Activated CD4-positive, alpha-beta memory T cell treated with anti-CD3 and anti-CD28 coated beads for 36 hours (primary cell): ENCODE measurements around the gene PWWP2B. TPM values are rescaled to one million over a fixed set of nuclear protein-coding genes. Genes with fewer than 3 reads are reported as not detected.

Source experiments
- CTCF ChIA-PET: fragments of 350-600 bp; sonication (Branson Sonifier 250); formaldehyde crosslinking; loops from one replicate; lab custom pipeline; 2021; ENCODE audit warnings: antibody characterized with exemption, inconsistent platforms; lab: Charles Lee
- POLR2A ChIA-PET: fragments of 350-600 bp; sonication (Branson Sonifier 250); formaldehyde crosslinking; loops from one replicate; lab custom pipeline; 2021; ENCODE audit warnings: antibody characterized with exemption; lab: Charles Lee
- DNase-seq: peaks from one replicate; pipeline ENCODE4 v3.0.0-alpha.2; 2020
- H3K27ac Mint-ChIP-seq: one replicate; pipeline ENCODE4 v1.8.0; 2021; ENCODE audit warnings: mixed read lengths
- H3K27me3 Mint-ChIP-seq: one replicate; pipeline ENCODE4 v1.8.0; 2021; ENCODE audit warnings: mixed read lengths
- H3K36me3 Mint-ChIP-seq: one replicate; pipeline ENCODE4 v1.8.0; 2021; ENCODE audit warnings: mixed read lengths
- H3K4me1 Mint-ChIP-seq: one replicate; pipeline ENCODE4 v1.8.0; 2021; ENCODE audit warnings: low read depth, mixed read lengths
- H3K4me3 Mint-ChIP-seq: one replicate; pipeline ENCODE4 v1.8.0; 2021; ENCODE audit warnings: mild to moderate bottlenecking, mixed read lengths
- H3K9me3 Mint-ChIP-seq: one replicate; pipeline ENCODE4 v1.8.0; 2021; ENCODE audit warnings: mixed read lengths
- intact Hi-C: fragments of 100-400 bp; cut with micrococcal nuclease; formaldehyde crosslinking; loops from one replicate; pipeline ENCODE4 v1.15.1; 2023
- total RNA-seq, 2 experiments: library from RNA; stranded (reverse); gene quantifications; one replicate each; pipeline ENCODE4 v1.2.3, GENCODE V29; 2021

PWWP2B gene
- total RNA-seq, 2 experiments from 2014 or later: 3.0 to 3.1 TPM

DNA sequence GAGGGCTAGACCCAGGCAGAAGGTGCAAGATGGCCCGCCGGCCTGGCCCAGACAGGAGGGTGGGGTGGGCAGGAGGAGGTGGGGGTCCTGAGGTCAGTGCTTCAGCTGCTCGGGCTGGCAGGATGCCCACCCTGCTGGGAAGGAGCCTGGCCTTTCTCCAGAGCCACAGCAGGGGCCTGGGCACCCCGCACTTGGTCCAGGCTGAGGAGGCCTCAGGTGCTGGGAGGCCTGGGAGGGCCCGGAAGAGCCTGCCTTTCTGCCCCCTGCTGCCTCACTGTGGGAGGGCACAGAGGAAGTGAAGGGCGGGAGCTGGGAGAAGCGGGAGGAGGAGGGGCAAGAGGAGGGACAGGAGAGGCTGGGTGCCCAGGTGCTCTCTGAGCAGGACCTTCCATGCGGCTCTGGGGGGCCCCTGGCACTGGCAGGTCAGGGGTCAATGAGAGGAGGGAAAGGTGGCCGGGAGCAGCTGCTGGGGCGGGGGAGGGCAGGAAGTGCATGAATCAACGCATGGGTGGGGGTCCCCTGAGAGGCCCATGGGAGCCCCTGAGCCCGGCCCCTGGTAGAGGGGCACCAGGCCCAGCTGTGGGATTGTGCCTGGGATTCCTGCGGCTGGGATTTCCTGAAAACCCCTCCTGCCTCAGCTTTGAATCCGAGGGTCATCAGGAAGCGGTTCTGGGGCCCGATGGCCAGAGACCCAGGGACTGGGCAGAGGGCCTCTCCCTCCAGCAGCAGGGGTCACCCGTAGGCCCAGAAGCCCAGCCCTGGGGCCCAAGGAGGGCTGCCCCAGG is 49.9 kb downstream of the PWWP2B start:
- peak; percentile 91 for DNase-seq
- Mint-ChIP-seq H3K36me3 (no peaks in the 10 kb centered on the region), H3K4me1 (peaks cover 30% of the 10 kb centered on the region), H3K27ac (peak overlapping the region; percentile 94), H3K9me3 (no peaks in the 10 kb centered on the region), H3K27me3 (no peaks in the 10 kb centered on the region), H3K4me3 (peak overlapping the region; percentile 67)
- intact Hi-C loops: loop anchor here (1.0 to 5.0 kb wide), 9 partner anchors 50 to 945 kb away; partner anchors contain the start of genes INPP5A, LRRC27, MTG1 and PWWP2B
- ChIA-PET CTCF (interaction anchor here (0.5 to 1.4 kb wide), 8 partner anchors 12 to 144 kb away, joined by 3 to 5 read pairs (median 3); no protein-coding TSS in a partner anchor), POLR2A (interaction anchor here (0.8 to 1.8 kb wide), 8 partner anchors 13 to 125 kb away, joined by 3 to 8 read pairs (median 3); partner anchors contain the start of gene PWWP2B)

DNA sequence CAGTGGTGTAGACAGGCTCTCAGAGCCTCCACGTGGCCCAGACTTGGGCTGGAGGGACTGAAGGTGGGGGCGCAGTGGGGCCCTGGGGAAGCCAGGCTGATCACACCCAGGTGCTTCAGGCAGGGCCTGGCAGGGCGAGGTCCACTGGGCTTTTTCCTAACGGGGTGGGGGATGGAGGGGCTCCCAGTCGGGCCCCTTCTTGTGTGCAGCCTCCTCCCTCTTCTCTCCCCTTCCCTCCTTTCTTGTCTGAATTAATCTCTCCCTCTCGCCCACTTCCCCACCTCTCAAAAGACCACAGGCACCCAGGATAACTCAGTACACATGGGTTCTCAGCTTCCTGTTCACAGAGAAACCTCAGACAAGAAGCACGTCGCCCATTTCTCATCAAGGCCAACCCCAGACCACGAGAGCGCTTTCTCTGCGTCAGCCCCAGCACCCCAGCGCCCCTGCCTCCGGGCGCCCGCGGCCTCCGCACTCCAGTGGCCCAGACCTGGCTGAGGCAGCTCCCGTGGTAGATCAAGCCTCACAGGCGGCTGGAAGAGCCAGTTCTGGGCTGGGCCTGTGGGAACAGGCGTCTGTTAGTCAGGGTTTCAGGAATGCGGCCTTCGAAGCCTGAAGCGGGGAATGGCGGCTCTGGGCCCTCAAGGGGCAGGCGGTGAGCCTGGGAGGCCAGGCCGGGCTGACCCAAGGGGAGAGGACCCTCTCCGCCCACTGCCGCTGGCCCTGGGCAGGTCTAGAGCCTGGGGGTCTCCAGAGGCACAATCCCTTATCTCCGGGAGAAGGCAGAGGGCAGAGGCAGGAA is 50.6 kb downstream of the PWWP2B start:
- intact Hi-C loops: loop anchor here (1.0 to 5.0 kb wide), 8 partner anchors 51 to 945 kb away; partner anchors contain the start of genes INPP5A, LRRC27, MTG1 and PWWP2B
- Mint-ChIP-seq H3K4me3 (peak overlapping the region; percentile 67), H3K9me3 (no peaks in the 10 kb centered on the region), H3K27ac (peak overlapping the region; percentile 94), H3K27me3 (no peaks in the 10 kb centered on the region), H3K4me1 (peaks cover 32% of the 10 kb centered on the region), H3K36me3 (no peaks in the 10 kb centered on the region)
- POLR2A ChIA-PET: interaction anchor here (1.1 to 1.8 kb wide), 7 partner anchors 13 to 58 kb away, joined by 3 to 8 read pairs (median 3); partner anchors contain the start of gene PWWP2B
- peak; percentile 91 for DNase-seq
- CTCF ChIA-PET: interaction anchor here (0.5 to 1.4 kb wide), 8 partner anchors 11 to 144 kb away, joined by 3 to 5 read pairs (median 3); no protein-coding TSS in a partner anchor

DNA sequence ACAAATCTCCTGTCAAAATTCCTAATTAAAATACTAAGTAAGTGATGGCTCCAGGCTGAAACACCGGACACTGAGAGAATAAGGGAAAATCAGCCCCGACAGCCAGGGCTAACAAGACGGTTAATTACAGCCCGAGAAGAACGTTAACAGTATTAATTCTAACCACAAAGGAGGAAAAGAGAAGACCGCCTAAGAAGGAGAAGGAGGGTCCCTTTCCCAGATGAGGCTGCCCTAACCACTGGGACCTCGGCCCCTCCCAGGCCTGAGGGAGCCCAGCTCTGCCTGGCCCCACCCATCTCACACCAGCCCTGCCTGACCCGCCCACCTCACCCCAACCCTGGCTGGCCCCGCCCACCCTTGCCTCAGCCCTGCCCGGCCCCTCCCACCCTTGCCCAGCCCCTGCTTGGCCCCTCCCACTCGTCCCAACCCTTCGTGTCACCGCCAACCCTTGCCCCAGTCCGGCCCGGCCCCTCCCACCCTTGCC is 51.3 kb downstream of the PWWP2B start:
- intact Hi-C loops: loop anchor here (5.0 kb wide), 3 partner anchors 216 to 944 kb away; partner anchors contain the start of gene MTG1
- POLR2A ChIA-PET: interaction anchor here (1.3 kb wide), 2 partner anchors 17 to 57 kb away, joined by 3 read pairs; no protein-coding TSS in a partner anchor
- Mint-ChIP-seq H3K27ac (peak overlapping the region; percentile 94), H3K4me3 (peak overlapping the region; percentile 67), H3K9me3 (no peaks in the 10 kb centered on the region), H3K27me3 (no peaks in the 10 kb centered on the region), H3K36me3 (no peaks in the 10 kb centered on the region), H3K4me1 (peaks cover 35% of the 10 kb centered on the region)
- CTCF ChIA-PET: no interaction called here
- DNase-seq: peak; percentile 85

DNA sequence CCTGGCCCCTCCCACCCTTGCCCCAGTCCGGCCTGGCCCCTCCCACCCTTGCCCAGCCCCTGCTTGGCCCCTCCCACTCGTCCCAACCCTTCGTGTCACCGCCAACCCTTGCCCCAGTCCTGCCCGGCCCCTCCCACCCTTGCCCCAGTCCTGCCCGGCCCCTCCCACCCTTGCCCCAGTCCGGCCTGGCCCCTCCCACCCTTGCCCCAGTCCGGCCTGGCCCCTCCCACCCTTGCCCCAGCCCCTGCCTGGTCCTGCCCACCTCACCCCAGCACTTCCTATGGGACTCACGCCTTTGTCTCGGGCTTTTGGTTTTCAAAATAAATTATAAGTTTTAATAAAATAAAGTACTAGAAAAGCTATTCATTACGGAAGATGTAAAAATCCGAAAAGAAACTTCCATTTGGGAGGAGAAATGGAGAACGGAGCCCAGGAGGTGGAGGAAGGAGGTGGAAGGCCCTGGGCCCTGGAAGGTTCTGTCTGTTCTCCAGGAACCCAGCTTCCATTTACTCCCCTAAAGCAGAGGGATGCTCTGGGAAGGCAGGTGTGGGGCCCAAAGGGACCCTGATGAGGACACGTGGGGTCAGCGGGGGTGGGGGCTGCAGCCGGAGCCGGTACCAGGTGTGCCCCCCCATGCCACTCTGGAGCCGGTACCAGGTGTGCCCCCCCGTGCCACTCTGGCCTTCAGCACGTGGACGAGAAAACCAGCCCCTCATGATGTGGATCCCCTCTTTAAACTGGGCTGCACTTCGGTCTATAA is 52.2 kb downstream of the PWWP2B start:
- no peaks in the 10 kb centered on the region for H3K27me3 Mint-ChIP-seq
- intact Hi-C loops: loop anchor here (5.0 kb wide), 3 partner anchors 217 to 943 kb away; partner anchors contain the start of gene MTG1
- no peak overlapping the region for H3K4me3 Mint-ChIP-seq
- DNase-seq: peak; percentile 50
- H3K4me1 Mint-ChIP-seq: peaks cover 34% of the 10 kb centered on the region
- H3K36me3 Mint-ChIP-seq: no peaks in the 10 kb centered on the region
- POLR2A ChIA-PET: no interaction called here
- H3K9me3 Mint-ChIP-seq: no peaks in the 10 kb centered on the region
- CTCF ChIA-PET: interaction anchor here (0.9 kb wide), 1 partner anchor 426 kb away, joined by 3 read pairs; no protein-coding TSS in a partner anchor
- no peak overlapping the region for H3K27ac Mint-ChIP-seq

DNA sequence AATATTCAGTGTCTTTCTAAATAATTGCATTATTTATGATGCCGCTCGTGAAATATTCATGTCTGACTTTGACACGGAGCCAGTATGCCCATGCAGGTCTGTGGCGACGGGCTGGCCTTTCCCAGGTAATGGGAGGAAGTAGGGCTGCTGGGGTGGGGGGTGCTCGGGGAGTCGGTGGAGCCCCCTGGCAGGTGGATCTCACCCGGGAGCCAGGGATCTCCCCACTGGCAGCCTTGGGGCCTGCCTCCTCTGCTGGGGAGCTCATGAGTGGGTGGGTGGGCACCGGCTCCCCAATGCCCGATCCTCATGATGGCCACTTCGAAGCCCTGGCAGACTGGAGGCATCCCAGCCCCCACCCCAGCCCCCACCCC is 52.8 kb downstream of the PWWP2B start:
- Mint-ChIP-seq H3K27ac (no peak overlapping the region), H3K27me3 (no peaks in the 10 kb centered on the region), H3K9me3 (no peaks in the 10 kb centered on the region), H3K4me1 (peaks cover 32% of the 10 kb centered on the region), H3K36me3 (no peaks in the 10 kb centered on the region), H3K4me3 (no peak overlapping the region)
- CTCF ChIA-PET: no interaction called here
- no peak for DNase-seq
- POLR2A ChIA-PET: no interaction called here
- intact Hi-C loops: loop anchor here (5.0 kb wide), 3 partner anchors 217 to 943 kb away; partner anchors contain the start of gene MTG1

DNA sequence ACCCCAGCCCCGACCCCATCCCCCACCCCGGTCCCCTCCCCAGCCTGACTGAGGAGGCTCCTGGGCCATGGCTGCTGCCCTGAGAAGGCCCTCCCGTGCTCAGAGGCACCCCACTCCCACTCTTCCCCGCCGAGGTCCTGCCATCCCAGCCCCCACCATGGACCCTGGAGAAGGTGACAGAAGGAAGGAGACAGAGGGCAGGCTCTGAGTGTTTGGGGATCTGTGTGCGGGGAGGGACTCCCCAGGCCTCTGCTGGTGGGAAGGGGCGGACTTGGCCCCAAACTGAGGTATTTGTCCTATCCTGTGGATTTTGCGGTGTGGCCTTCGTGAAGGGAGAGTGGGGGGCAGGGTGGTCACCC is 53.4 kb downstream of the PWWP2B start:
- POLR2A ChIA-PET: no interaction called here
- CTCF ChIA-PET: no interaction called here
- H3K27ac Mint-ChIP-seq: no peak overlapping the region
- DNase-seq: no peak
- no peaks in the 10 kb centered on the region for H3K27me3 Mint-ChIP-seq
- H3K4me3 Mint-ChIP-seq: no peak overlapping the region
- no peaks in the 10 kb centered on the region for H3K9me3 Mint-ChIP-seq
- H3K36me3 Mint-ChIP-seq: no peaks in the 10 kb centered on the region
- H3K4me1 Mint-ChIP-seq: peaks cover 29% of the 10 kb centered on the region
- intact Hi-C loops: no loop called here

DNA sequence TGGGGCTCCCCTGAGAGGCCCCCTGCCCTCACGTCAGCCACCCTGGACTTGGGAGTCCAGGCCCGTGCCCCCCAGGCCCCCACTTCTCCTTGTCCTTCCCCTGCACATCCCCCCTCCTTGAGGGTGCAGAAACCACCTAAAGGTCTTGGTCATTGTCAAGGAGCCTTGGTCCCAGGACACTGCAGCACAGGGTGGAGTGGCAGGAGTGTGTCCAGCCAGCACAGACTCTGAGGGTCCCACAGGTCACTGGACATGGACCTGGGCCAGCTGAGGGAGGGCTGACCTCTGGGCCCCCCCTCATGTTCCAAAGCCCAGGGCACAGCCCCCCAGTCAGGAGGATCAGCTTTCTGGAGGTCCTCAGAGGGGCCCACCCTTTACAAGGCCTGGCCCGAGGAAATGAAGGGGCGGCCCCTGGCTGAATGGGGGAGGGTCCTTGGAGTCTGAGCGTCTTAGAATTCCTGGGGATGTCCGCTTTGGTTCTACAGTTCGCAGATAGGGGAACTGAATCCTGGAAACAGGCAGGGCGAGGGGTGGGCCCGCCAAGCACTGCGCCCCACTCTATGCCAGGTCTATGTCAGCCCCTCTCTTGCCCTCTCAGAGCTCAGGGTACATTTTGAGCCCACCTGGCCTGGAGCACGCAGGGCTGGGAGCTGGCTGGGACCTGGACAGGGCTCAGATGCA is 54.0 kb downstream of the PWWP2B start:
- ChIA-PET CTCF (no interaction called here), POLR2A (no interaction called here)
- intact Hi-C loops: no loop called here
- no peak overlapping the region for H3K27ac Mint-ChIP-seq
- peaks cover 29% of the 10 kb centered on the region for H3K4me1 Mint-ChIP-seq
- H3K9me3 Mint-ChIP-seq: no peaks in the 10 kb centered on the region
- no peaks in the 10 kb centered on the region for H3K36me3 Mint-ChIP-seq
- H3K27me3 Mint-ChIP-seq: no peaks in the 10 kb centered on the region
- no peak overlapping the region for H3K4me3 Mint-ChIP-seq
- DNase-seq: no peak

DNA sequence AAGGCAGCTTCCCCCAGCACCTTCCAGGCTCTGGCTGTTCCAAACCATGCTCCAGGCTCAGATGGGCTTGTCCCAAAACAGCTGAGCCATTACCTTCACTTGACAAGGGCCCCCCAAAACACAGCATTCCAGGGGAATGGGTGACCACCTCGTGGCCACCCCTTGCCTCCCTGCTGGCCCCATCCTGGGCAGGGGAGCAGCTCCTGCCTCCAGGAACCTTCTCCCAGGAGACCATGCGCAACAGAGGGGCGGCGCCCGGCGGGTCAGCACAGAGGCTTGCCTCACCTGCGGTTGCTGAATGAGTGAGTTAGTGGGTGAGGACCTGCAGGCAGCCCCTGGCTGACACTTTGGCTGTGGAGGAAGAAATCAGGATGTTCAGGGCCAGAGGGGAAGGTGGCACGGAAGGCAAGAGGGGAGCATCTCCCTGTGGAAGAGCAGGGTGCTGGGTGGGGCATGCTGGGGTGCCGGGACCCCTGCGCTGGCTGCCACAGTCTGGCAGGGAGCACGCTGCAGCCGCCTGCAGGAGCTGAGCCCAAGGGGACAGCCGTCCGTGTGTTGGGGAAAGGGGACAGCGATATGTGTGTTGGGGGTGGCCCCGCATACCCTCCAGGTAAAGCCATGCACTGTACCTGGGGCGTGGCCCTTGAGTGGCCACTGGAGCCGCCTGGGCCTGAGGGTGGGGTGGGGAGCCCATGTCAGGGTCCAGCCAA is 54.7 kb downstream of the PWWP2B start:
- Mint-ChIP-seq H3K27ac (peak overlapping the region; percentile 54), H3K4me1 (peaks cover 26% of the 10 kb centered on the region), H3K4me3 (no peak overlapping the region), H3K9me3 (no peaks in the 10 kb centered on the region), H3K36me3 (no peaks in the 10 kb centered on the region), H3K27me3 (no peaks in the 10 kb centered on the region)
- ChIA-PET POLR2A (no interaction called here), CTCF (interaction anchor here (0.6 to 0.8 kb wide), 2 partner anchors 8 to 78 kb away, joined by 3 read pairs; no protein-coding TSS in a partner anchor)
- no peak for DNase-seq
- intact Hi-C loops: loop anchor here (2.0 kb wide), 1 partner anchor 121 kb away; no protein-coding TSS in a partner anchor

DNA sequence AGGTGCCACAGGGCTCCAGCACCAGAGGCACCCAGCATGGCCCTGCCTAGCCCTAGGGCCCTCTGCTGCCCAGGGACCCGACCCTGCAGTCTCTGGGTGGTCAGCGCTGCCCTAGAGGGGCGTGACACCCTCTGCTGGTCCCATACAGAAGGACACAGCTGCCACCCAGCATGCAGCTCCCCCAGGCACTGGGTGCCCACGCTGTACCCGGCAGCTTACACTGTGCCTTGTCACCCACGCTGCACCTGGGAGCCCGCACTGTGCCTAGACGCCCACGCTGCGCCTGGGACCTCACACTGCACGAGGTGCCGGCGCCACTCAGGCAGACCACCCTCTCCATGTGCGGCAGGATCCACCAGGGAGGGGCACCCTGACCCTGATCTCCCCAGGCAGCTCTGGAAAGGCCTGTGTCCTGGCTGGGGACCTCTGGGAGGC is 55.2 kb downstream of the PWWP2B start:
- H3K36me3 Mint-ChIP-seq: no peaks in the 10 kb centered on the region
- intact Hi-C loops: loop anchor here (2.0 kb wide), 1 partner anchor 121 kb away; no protein-coding TSS in a partner anchor
- H3K27me3 Mint-ChIP-seq: no peaks in the 10 kb centered on the region
- peak; percentile 34 for DNase-seq
- ChIA-PET POLR2A (no interaction called here), CTCF (interaction anchor here (0.6 to 0.8 kb wide), 2 partner anchors 9 to 78 kb away, joined by 3 read pairs; no protein-coding TSS in a partner anchor)
- peak overlapping the region; percentile 73 for H3K27ac Mint-ChIP-seq
- no peaks in the 10 kb centered on the region for H3K9me3 Mint-ChIP-seq
- H3K4me3 Mint-ChIP-seq: no peak overlapping the region
- H3K4me1 Mint-ChIP-seq: peaks cover 23% of the 10 kb centered on the region
